ENCODE results near the gene PKN2. TPM values are rescaled to one million over a fixed set of nuclear protein-coding genes. Genes with fewer than 3 reads are reported as not detected.
A peak's percentile ranks its signal among the peaks of the same experiment; 100 is the strongest.
"Not testable (repeated sequence)": the region's sequence is repeated elsewhere in the genome, so short reads cannot be mapped to it uniquely, and the experiment has no call there.

The PKN2 gene
- total and polyA plus RNA-seq, 8 donors = 41.7 to 127 (median 115) TPM

- no peaks in the 10 kb centered on the region for H3K27me3 ChIP-seq
- H3K4me1 ChIP-seq = peaks cover 0 to 49% of the 10 kb centered on the region in 2 donors
- intact Hi-C loops (cut with DNase I) = loop anchor here in 1 of 2 donors (5.0 kb wide), 1 partner anchor 218 kb away; no protein-coding TSS in a partner anchor
- H3K9me3 ChIP-seq = no peaks in the 10 kb centered on the region
- TF ChIP-seq, protein P1, sequence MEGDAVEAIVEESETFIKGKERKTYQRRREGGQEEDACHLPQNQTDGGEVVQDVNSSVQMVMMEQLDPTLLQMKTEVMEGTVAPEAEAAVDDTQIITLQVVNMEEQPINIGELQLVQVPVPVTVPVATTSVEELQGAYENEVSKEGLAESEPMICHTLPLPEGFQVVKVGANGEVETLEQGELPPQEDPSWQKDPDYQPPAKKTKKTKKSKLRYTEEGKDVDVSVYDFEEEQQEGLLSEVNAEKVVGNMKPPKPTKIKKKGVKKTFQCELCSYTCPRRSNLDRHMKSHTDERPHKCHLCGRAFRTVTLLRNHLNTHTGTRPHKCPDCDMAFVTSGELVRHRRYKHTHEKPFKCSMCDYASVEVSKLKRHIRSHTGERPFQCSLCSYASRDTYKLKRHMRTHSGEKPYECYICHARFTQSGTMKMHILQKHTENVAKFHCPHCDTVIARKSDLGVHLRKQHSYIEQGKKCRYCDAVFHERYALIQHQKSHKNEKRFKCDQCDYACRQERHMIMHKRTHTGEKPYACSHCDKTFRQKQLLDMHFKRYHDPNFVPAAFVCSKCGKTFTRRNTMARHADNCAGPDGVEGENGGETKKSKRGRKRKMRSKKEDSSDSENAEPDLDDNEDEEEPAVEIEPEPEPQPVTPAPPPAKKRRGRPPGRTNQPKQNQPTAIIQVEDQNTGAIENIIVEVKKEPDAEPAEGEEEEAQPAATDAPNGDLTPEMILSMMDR (IDR thresholded peaks at IDR 0.05) = no peak
- peaks cover 0 to 32% of the 10 kb centered on the region in 2 donors for H3K36me3 ChIP-seq
- H3K27ac ChIP-seq = no peak overlapping the region
- no peak overlapping the region for H3K4me3 ChIP-seq
- DNase-seq (no peak), ATAC-seq (no peak)
Measured at GRCh38 chr1:88875595-88875994, 191.5 kb downstream of the PKN2 start.

GRCh38 chr1:88876573-88877365 is 192.7 kb downstream of the PKN2 start:
- Histone ChIP-seq H3K27ac (no peak overlapping the region), H3K36me3 (peaks cover 0 to 37% of the 10 kb centered on the region in 2 donors), H3K4me1 (peaks cover 0 to 53% of the 10 kb centered on the region in 2 donors), H3K4me3 (no peak overlapping the region), H3K9me3 (no peaks in the 10 kb centered on the region), H3K27me3 (no peaks in the 10 kb centered on the region)
- intact Hi-C loops (cut with DNase I) = loop anchor here in 1 of 2 donors (5.0 kb wide), 1 partner anchor 219 kb away; no protein-coding TSS in a partner anchor
- TF ChIP-seq, protein P1 (IDR thresholded peaks at IDR 0.05) = no peak
- DNase-seq = peak in 2 of 4 donors; percentile 52 to 54
- no peak for ATAC-seq

DNA sequence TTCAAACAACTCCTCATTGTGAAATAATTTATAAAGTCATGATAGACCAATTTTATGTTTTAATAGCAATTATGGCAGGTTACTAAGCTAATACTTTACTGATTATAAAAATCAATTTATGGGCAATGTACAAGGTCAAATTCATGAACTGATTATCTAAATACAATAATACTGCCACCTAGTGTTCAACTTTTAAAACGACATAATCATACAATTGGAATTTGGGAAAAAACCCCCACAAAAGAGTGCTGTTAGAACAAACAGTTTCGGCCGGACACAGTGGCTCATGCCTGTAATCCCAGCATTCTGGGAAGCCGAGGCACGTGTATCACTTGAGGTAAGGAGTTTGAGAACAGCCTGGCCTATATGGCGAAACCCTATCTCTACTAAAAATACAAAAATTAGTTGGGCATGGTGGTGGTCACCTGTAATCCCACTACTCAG is 193.3 kb downstream of the PKN2 start:
- DNase-seq (peak in 1 of 4 donors; percentile 25), ATAC-seq (no peak)
- Histone ChIP-seq H3K9me3 (no peaks in the 10 kb centered on the region), H3K4me1 (peaks cover 0 to 53% of the 10 kb centered on the region in 2 donors), H3K36me3 (peaks cover 0 to 39% of the 10 kb centered on the region in 2 donors), H3K4me3 (no peak overlapping the region), H3K27me3 (no peaks in the 10 kb centered on the region), H3K27ac (no peak overlapping the region)
- intact Hi-C loops (cut with DNase I) = loop anchor here in 1 of 2 donors (5.0 kb wide), 1 partner anchor 220 kb away; no protein-coding TSS in a partner anchor
- TF ChIP-seq, protein P1 (IDR thresholded peaks at IDR 0.05) = peak; percentile 41 to 54

DNA sequence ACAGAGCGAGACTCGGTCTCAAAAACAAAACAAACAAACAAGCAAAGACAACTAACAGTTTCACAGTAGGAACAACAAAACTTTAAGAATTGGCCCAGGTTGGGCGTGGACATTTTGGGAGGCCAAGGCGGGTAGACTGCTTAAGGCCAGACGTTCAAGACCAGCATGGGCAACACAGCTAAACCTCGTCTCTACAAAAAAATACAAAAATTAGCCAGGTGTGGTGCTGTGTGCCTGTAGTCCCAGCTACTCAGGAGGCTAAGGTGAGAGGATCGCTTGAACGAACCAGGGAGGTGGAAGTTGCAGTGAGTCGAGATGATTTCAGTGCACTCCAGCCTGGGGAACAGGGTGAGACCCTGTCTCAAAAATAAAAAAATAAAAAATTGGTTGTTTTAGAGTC is 193.8 kb downstream of the PKN2 start:
- H3K27me3 ChIP-seq = no peaks in the 10 kb centered on the region
- ATAC-seq = no peak
- TF ChIP-seq, protein P1 (IDR thresholded peaks at IDR 0.05) = no peak
- no peak overlapping the region for H3K27ac ChIP-seq
- peaks cover 0 to 58% of the 10 kb centered on the region in 2 donors for H3K4me1 ChIP-seq
- no peak for DNase-seq
- intact Hi-C loops (cut with DNase I) = loop anchor here in 1 of 2 donors (5.0 kb wide), 1 partner anchor 221 kb away; no protein-coding TSS in a partner anchor
- H3K9me3 ChIP-seq = no peaks in the 10 kb centered on the region
- peaks cover 0 to 44% of the 10 kb centered on the region in 2 donors for H3K36me3 ChIP-seq
- no peak overlapping the region for H3K4me3 ChIP-seq

DNA sequence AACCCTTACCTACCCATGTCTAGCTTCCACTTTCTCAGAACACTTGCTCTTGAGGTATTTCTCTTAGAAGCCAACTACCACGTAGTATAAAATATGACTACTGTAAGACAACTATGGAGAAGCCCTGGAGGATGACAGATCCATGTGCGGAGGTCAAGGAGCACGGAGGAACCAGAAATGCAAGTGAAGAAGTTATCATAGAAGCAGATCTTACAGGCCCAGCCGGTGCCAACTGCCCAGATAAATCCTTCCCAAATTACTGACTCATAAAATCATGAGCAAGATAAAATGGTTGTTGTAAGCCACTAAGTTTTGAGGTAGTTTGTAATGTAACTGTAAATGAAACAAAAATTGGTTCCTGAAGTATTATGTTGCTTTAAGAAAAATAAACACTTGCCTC is 194.7 kb downstream of the PKN2 start:
- intact Hi-C loops (cut with DNase I) = loop anchor here in 1 of 2 donors (5.0 kb wide), 1 partner anchor 221 kb away; no protein-coding TSS in a partner anchor
- TF ChIP-seq, protein P1 (IDR thresholded peaks at IDR 0.05) = no peak
- H3K9me3 ChIP-seq = no peaks in the 10 kb centered on the region
- DNase-seq (no peak), ATAC-seq (no peak)
- peak overlapping the region in 1 of 2 donors; percentile 3 for H3K27ac ChIP-seq
- H3K4me3 ChIP-seq = no peak overlapping the region
- peaks cover 0 to 54% of the 10 kb centered on the region in 2 donors for H3K4me1 ChIP-seq
- H3K36me3 ChIP-seq = peaks cover 0 to 52% of the 10 kb centered on the region in 2 donors
- no peaks in the 10 kb centered on the region for H3K27me3 ChIP-seq

DNA sequence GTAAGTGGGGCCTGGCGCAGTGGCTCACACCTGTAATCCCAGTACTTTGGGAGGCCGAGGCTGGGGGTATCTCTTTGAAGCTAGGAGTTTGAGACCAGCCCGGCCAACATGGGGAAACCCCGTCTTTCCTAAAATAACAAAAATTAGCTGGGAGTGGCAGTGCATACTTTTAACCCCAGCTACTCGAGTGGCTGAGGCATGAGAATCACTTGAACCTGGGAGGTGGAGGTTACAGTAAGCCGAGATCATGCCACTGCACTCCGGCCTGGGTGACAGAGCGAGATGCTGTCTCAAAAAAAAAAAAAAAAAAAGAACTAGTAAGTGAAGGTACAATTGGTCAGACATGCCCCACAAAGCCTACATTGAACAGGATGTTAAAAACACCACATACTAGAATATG is 196.6 kb downstream of the PKN2 start:
- intact Hi-C loops (cut with DNase I); H3K4me3 ChIP-seq: not testable (repeated sequence)
- ATAC-seq = peak; percentile 85

More for the DNA sequence above, 196.6 kb downstream of the PKN2 start:
- not testable (repeated sequence) for H3K27me3 ChIP-seq, H3K9me3 ChIP-seq, H3K27ac ChIP-seq
- H3K4me1 ChIP-seq = peaks cover 0 to 50% of the 10 kb centered on the region in 2 donors
- H3K36me3 ChIP-seq = peaks cover 0 to 72% of the 10 kb centered on the region in 2 donors
- peak in 1 of 4 donors; percentile 41 for DNase-seq
